Fibroblast of skin of back (primary cell): ENCODE data around the gene CALML5.

Experiments used
- DNase-seq: peaks from one replicate; pipeline ENCODE4 v3.0.0-alpha.2; 2013

Gene CALML5

DNA sequence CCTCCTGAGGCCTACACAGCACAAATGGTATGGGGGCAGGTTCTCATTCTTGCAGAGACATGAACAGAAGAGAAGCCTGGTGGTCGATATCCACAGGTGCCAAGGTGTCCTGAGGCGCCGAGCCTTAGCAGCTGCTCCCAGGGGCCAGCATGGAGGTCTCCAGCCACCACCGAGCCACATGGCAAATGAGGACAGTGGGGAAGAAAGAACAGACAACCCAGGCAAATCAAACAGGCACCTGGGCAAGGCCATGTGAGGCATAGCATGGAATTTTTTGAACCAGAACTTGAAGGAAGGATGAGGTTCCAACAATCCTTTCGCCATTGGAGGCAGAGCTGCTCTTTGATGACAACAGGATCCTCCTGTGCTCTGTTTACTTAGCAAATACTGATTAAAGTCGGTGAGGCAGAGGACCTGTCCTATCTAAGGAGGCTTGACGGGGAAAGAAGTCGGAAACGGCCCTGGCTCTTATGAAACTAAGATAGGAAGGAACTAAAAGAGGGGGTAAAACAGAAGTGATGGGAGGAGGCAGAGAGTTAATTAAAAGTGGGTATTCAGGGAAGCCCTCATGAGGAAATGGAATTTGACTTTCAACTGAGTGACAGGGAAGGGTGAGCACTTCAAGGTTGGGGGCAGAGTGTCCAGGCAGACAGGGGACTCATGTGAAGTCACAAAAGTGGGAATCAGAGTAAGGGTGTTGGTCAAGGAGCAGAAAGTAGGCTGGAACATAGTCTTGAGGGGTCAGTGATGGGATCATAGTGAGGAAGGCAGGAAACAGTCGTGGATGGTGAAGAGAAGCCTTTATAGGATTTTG, 16.8 kb upstream of the CALML5 start:
- no peak for DNase-seq

DNA sequence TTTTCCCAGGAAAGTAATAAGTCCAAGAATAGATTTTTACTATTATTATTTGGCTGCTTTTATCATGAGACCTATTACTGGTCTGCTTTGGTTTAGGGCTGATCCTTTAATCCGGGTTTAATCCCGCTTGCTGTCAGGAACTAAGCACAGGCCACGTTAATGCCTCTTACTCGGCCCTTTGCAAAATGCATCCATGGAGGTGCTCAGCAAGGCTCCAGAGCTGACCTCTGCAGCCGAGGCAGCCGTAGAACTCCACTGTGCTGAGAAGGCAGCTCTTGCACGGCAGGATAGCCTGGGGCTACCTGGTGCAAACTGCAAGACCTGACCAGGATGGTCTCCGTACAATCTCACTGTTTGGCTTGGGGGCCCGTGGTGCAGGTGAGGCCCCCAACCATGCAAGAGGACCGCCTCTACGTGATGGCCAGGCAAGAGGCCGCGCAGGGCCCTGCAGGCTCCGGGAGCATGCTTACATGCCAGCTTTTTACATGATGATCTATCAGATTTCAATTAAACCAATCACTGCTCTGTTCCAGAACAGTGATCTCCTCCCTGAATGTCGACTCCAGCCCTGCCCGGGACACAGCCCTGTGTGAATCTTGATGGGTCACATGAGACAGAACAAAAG, 15.0 kb upstream of the CALML5 start:
- no peak for DNase-seq

DNA sequence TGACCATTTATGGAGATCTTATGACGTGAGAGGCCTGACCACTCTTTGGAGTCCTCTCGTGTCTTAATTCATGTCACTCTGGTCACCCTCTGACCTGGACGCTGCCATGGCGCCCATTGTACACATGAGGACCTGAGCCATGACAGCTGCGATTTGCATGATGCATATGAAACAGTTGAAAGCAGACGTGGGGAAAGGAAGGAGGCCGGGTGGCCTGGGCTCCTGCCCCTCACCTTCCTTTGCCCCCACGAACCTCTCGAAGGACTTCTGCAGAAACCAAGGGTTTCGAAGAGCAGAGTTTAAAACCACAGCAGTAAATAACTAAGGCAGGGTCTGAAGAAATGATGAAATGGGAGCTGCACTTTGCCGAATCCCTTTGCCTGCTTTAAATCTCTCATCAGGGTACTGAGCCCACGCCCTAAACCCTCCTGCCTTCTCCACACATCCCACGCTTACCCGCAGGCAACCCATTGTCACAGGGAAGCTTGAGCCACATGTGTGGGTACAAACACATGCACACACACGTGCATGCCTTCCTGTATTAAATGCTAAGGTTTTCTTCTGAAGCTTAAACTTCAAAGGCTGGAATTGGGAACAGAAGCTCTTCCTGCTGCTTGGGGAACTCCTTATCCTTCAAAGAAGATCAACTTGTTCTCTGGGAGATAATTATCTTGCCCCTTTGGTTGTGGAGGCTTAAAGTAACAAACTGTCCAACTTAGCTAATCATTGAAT, 13.7 kb upstream of the CALML5 start:
- DNase-seq, result no peak

DNA sequence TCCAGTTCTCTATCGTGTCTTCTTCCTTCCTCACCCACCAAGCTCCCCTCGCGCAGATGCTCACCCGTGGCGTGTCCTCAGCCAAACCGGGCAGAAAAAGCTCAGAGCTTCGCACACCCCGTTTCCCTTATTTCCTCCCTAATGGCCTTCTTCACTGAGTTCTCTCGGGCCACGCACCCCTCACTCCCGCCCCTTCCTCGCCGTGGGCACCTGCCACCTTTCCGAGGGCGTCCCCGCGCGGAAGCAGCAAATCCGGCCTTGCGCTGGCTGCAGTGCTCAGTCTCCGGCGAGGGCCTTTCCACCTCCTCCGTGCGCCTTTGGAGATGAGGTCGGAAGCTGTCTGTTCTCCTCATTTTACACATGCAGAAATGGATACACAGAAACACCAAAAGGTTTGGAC, 13.0 kb upstream of the CALML5 start:
- no peak for DNase-seq

DNA sequence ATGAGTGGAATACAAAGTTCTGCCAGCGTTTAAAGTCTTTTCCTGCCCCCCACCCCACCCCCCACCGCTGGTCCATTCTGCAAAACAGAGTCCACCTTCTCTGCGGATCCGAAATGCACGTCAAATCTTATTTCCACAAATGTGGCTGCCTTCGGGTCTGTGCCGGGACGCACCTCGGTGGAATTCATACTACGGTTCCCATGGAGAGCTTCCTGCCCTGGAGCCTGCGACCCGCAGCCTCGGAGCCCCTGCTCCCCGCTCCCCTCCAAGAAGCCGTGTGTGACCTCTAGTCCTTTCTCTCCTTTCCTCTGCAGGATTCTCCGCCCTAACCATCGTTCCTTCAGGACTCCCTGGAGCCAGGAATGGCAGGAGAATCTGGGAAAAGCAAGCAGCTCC, 12.5 kb upstream of the CALML5 start:
- no peak for DNase-seq

DNA sequence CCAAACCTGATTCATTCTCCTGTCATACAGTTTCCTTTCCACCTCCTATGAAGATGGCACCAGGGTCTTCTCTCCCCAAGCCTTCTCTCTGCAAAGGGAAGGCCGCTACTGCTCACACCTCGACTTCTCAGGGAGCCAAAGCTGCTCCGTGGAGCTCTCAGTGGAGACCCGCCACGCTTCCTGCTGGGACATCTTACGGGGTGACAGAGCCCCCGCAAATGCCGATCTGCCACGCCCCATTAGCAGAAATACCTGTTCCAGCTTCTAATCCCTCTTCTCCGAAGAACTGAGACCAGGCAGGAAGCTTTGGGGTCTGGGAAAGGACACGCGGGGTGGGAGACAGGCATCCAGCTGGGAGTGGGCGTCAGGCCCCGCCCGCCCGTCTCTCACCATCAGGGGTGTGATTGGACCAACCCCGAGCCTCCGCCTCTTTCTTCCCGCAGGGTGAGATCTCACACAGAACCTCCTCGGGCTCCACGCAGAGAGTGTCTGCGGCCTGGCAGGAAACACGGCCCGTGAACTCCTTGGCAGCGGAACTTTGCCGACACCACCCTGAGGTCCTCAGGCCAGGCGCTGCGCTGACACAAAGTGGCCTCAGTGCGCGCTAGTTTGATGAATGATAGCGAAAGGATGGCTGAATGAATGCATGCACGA, 12.0 kb upstream of the CALML5 start:
- no peak for DNase-seq

DNA sequence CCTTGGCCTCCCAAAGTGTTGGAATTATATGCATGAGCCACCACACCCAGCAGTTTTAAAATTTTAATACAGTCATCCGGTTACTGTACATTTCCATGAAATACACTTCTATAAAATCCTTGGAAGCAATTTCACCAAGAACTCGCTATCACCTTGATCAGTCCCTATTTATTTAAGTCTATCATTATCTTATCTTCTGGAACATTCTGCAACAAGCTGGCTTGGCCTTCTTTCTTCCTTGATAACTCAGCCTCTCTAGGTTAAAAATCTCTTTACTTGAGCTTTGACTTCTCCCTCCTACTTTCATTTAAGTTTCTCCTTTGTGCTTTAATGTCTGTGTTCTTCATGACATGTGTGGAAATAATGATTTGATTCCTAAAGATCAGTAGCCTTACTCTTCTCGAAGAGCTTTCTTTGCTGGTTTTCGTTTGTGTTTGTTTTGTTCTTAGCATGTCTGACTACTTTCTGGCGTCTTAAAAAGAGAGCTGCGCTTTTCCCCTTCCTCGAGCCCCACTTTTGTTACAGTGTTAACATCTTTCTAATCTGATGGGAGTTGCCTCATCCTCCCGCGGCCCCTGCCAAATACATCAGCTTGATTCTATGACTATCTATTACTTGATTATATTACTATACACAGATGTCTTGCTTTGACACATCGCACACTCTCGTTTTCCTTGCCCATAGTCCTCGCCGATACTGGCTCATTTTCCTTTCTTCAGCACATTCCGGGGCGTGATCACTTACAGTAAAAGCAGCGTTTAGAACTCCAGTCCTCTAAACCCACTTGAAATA, 11.1 kb upstream of the CALML5 start:
- no peak for DNase-seq

DNA sequence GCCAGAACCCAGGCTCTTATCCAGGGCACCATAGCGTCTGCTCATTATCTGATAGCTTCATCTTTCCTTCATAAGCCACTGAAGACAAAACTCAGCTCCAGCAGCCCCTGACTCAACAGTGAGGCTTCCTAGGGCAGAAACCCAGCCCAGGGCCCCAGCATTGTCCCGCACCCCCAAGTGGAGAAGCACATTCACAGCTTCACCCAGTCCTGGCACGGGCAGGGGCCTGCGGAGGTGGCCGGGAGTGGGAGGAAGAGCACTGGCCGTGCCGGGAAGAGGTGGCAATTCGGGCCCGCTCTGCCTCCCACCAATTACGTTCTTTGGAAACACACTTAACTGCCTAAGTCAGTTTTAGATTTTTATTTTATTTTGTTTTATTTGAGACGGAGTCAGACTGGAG, 10.3 kb upstream of the CALML5 start:
- no peak for DNase-seq

DNA sequence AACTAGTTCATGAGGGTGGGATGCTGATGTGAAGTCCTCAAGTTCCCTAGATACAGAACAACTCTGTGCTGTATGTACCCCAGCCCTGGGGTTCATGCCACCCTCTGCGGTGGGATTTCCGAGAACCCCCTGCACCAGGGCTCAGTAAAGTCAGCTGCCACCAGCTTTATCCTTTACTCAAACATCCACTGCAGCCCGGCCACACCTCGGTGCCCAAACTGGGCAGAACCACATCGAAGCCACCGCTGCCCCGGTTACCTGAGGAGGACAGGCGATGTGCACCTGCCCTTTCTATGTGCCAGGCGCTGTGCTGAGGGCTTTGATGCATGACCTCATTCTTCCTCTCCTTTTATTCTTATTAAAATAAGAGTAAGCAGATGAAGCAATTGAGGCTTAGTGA, 9.9 kb upstream of the CALML5 start:
- no peak for DNase-seq

DNA sequence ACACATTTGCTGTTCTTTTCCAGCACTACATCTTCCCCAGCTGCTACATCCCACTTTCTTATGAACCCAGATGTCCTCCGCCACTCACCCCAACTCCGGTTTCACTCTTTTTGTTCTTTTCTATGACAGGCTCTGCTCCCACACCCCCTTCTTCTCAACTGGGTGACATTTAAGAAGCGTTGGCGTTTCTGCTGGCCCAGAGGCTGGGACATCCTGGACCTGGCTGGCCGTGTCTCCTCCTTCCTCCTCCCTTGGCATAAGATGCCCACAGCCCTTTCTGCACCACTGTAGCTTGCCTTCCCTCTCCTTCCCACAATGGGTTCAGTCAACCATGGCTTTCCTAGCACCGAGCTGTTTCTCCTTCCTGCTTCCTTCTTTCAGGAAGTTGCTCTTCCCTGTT, 9.4 kb upstream of the CALML5 start:
- DNase-seq, result no peak

DNA sequence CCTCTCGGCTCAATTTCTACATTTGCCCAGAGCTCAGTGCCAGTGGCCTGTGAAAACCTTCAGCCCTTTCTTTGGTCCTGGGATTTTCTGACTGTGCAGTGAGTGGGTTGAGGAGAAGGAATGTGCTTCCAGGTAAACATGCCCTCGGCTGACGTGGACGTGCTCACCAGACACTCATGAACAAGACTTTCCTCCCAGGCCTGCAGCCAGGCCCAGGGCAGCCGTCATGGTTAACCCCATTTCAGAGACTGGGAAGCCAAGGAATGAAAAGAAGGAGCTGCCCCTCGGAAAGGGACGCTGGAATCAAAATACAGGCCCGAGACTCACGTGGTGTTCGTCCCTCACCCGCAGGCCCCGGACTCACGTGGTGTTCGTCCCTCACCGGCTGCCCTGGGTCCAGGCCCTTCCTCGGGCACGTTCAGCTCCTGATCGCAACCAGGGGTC, 8.8 kb upstream of the CALML5 start:
- DNase-seq, result no peak

DNA sequence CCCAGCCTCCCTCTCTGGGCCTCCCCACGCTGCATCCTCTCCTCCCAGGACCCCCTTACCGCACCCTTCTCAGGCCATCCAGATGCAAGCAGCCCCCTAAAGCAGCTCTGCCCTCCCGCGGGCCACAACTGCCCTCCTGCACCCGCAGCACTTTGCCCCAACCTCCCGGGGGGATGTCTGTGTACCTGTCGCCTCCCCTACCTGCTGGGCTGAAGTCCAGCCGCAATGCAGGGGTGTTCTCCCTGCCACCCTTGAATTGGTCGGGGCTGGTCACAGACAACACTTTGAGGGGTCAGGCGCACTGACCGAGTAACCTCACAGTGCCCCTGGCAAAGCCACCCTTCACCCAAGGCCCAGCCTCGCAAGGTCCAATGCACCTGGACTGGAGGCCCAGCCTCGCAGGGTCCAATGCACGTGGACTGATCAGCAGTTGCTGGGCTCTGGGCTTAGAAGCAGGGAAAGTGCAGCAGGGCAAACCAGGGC, 8.3 kb upstream of the CALML5 start:
- no peak for DNase-seq

DNA sequence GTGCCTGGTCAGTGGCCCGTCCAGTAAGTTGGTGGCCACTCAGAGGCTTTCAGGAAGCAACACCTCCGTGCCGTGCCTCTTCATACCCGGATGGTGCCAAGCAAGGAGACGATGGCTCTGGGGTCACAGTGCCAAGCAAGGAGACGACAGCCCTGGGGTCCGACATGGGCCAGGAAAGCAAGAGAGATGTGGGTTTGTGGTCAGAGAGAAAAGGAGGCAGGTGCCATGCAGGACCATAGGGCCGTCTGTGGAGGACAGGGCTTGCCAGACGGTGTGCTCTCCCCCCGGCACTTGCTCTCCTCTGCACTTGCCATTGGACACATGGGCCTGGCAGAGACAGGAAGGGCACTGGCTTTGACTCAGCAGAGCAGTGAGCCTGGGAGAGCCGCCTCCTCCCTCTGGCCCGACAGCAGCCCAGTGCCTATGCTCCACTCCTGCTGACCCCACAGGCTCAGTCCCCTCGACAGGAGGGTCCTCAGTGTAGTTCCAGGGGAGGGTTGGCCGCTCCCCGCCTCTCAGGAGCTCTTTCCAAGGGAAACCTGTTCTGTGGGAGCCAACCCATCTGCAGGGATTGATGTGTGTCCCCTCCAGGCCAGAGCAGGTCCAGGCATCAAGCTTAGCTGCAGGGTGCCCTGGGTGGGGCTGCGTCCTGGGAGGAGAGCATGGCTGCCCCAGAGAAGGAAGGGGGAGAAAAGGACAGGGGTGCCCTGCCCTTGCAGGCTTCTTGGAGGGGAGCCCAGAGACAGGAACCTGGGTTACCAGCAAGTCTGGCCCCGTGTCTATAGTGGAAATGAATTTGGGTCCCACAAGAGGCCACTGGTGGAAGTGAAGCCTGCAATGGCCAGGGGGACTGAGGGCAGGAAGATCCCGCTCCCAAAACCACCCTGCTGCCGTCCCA, 7.6 kb upstream of the CALML5 start:
- no peak for DNase-seq

DNA sequence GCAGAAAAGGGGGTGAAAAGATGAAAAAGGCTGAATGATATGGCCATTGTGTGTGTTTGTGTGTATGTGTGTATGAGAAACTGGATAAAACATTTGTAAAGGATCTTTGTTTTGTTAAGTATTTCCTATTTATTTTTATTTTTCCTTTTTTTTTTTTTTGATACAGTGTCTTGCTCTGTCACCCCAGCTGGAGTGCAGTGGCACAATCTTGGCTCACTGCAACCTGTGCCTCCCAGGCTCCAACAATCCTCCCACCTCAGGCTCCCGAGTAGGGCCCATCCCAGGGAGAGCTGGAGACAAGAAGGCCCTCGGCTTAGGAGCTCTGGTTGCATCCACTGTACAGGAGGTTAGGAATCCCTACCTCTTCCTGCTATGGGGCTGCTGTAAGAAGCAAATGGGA, 6.9 kb upstream of the CALML5 start:
- DNase-seq, result no peak

DNA sequence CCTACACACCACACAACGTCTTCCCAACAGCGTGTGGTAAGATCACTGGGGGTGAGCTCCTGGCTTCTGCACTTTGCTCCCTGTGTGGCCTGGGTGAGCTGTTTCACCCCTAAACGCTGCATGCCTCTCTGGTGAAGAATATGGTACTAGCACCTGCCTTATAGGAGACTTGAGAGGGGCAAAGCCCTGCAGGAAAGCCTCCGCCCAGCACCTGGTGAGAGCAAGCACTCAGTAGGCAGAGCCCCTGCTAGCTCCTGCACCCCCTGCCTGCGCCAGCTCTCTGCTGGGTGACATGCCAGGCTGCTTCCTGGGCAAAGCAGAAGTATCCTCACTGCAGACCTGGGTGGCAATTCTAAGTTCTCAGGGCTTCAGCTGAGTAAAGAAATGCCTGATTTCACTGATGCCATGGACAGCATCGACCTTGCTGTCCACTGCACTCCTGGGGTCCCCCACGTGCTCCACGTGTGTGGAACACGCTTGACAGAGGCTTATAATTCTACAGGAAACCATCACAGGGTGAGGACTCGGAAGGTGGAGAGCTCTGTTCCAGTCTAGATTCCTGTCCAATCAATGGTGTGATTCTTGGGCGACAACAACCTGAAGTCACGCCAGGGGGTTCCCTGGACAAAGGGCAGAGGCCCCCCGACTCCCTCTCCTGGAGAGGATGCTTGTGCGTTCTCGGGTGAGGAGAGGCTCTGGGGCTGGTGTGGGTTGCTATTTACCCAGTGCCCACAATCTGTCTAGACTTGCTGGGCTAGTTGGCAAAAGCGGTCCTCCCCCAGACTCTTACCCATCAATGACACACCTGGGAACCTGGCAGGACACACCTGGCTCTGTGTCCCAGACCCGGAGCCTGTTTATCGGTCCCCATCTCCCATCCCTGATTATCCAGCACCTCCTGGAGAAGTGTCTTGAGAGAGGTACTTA, 5.0 kb upstream of the CALML5 start:
- DNase-seq, result no peak

DNA sequence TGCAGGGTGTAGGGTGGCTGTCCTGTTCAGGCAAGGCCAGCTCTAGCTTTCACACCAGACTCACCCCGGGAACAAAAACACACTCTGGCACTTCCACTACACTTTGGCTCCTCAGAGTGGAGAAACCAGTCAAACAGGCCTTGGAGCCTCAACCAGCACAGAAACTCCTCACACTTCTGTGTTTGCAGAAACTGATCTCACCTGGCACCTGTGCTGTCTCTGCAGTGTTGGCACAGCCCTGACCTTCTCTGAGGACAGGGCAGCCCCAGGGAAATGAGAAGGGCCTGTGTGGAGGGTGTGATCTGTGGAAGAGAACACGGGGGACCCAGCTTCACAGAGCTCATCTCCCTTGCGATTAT, 4.1 kb upstream of the CALML5 start:
- DNase-seq, result no peak

DNA sequence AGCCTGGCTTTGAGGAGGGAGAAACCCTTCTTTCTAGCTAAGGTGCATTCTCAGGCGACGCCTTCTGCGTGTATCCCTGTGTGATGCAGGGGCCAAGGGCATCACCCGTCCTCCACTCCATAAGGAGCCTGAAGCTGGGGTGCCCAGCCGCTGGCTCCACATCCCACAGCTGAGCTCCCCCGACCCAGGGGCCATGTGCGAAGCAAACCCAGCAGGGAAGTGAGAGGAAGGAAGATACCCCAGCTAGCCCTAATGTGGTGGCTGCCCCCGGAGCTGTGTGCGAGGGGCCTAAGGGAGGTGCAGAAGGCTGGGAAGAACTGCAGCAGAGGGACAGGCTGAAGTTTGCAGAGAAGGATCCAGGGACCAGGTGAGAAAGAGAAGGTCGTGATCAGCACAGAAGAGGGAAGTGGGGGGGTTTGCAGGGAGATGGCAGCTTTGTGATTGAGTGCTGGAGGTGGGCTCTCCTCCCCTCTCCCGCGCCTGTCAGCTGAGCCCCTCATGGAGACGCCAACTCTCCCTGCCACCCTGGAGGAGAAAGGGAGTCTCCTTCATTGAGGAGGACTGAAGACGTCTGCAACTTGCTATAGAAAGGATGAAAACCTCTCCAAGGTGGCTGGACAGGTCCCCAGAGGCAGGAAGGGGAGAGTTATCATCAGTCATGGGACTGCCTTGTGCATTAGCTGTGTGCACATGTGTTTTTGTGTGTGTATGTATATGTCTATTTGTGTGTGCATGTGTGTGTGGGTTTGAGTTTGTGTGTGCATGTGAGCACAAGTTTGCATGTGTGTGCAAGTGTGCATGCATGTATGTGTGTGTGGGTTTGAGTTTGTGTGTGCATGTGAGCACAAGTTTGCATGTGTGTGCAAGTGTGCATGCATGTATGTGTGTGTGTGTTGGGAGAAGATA, 3.5 kb upstream of the CALML5 start:
- no peak for DNase-seq

DNA sequence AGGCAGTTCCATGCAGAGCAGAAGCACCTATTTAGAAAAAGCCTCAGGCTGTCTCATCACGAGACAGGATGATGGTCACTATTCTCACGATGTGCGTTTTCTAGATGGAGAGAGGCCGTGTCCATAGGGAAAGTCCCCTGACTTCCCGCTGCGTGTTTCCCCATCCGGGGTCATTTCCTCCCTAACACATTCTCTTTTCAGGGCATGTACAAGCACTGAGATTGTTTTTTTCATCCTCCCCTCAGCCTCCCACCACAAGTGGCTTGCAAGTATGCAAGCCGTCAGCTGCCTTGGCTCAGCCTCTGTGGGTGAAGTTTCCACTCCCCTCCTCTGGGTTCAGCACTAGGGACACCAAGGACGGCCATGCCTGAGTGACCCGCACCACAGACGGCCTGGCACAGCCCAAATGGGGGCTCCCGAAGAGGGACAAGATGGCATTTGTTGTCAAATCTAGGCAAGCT, 2.7 kb upstream of the CALML5 start:
- no peak for DNase-seq

DNA sequence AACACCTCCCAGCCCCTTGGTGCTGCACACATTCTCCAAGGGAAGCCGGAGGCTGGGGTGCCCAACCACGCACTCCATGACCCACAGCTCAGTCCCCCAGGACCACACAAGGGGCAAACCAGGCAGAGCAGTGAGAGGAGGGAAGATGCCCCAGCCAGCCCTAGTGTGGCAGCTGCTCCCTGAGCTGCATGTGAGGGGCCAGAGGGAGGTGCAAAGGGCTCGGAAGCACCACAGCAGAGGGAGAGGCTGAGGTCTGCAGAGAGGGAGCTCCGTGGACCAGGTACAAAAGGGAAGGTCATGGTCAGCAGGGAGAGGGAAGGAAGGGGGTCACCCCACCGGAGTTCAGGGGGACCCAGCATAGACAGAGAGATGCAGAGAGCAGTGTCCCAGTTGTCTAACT, 1.5 kb upstream of the CALML5 start:
- DNase-seq, result no peak
